Skeletal muscle cell (primary cell): Measurements from ENCODE around the gene VAT1.

Experiments used
- DNase-seq: peaks from one replicate; pipeline ENCODE4 v3.0.0-alpha.2; 2010; ENCODE audit warnings: low read depth
- H3K4me3 ChIP-seq: 2 replicates; pipeline ENCODE4 v1.5.1; 2011; ENCODE audit warnings: low read depth, mild to moderate bottlenecking, control low read depth, low read length, moderate library complexity

Gene VAT1

DNA sequence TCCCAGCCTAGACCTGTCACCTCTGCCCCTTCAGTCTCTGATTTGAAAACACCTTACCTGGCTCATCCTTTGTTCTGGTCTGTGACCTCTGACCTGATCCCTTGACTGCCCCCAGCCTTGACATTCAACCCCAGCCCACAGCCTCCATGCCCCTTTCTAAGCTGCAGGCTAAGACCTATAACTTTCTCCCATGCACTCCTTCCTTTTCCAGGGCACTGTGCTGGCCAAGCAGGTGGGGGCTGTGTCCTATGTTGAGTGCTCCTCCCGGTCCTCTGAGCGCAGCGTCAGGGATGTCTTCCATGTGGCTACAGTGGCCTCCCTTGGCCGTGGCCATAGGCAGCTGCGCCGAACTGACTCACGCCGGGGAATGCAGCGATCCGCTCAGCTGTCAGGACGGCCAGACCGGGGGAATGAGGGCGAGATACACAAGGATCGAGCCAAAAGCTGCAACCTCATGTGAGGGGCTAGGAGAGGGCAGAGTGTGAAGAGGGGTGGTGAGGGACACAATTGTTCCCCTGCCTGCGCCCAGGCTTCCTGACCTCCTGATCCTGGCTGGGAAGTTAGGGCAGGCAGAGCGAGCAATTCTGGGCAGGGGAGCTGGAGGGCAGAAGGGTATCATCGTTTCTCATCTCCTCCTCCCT lies 6.2 kb upstream of the VAT1 start:
- no peak for DNase-seq
- H3K4me3 ChIP-seq = no peak overlapping the region

DNA sequence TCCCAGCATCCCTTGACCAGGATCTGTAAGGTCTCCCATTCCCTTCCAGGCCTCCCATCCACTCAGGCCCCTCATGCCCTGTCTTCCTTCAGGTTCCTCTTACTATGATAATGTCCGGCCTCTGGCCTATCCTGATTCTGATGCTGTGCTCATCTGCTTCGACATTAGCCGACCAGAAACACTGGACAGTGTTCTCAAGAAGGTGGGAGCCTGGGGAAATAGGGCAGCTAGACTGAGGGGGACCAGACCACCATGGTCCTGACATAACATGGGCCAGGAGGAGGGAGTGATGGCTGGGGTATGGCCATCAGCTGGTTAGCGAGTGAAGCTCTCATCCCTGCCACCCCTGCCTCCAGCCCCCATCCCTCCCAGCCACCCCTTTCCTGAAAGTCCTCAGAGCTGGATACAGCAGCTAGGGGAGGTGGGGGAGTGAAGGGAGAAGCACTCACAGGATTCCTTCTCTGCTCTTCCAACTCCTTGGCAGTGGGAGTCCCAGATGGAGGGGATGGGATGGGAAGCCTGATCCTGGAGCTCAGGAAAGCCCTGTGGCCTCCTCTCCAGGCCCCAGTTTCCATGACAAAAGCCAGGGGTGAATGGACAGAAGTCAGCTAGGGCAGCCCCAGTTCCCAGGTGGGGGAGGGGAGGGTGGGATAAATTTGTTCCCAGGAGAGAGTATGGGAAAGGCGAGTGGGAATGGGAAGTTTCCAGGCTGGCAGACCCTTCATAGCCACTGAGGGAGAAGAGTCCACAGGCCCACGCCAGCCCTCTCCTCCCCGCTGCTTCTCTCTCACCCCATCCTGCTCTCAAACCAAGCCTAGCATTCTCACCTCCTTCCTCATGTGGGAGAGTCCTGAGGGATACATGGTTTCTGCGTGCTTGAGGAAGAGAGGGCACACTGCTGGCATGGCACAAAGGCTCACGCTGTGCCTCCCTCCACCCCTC lies 5.2 kb upstream of the VAT1 start:
- no peak overlapping the region for H3K4me3 ChIP-seq
- no peak for DNase-seq

DNA sequence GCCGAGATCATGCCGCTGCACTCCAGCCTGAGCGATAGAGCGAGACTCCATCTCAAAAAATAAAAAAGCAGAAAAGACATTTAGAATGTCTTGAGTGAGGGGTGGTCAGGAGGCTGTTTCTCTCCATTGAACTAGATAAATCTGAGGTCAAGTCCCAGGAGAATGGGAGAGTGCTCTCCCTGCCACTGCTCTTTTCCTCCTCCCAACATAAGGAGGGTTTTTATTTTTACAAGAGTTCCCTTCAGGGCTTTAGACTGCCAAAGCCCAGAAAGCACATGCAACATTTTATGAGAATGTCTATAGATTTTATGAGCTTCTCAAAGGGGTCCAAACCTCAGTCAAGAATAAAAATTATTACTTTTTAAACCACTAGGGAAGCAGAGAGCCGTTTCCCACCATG lies 4.4 kb upstream of the VAT1 start:
- DNase-seq = no peak
- H3K4me3 ChIP-seq = no peak overlapping the region

DNA sequence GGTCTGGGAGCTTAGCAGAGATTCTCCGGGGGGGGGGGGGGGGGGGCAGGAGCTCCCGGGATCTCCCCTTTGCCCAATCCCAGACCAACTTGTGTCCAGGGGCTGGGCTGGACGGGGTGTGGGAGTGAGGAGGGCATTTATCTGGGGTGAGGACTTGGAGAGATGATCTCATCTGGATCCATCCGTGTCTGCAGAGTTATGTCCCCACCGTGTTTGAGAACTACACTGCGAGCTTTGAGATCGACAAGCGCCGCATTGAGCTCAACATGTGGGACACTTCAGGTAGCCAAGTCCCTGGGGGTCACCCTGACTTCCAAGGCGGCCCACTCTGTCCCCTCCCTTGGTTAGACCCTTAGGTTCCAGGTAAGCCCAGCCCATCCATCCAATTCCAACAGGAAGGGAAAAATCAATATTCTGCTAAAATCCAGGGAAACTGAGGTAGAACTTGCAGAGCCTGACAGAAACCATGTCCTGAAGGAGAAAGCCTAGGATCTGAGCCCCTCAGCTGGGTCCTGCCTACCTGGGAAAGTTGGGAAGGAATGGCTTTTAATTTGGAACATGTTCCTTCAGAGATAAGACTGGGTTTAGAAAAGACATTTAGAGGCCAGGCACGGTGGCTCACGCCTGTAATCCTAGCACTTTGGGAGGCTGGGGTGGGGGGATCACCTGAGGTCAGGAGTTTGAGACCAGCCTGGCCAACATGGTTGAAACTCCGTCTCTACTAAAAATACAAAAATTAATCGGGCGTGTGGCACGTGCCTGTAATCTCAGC lies 3.8 kb upstream of the VAT1 start:
- no peak for DNase-seq
- no peak overlapping the region for H3K4me3 ChIP-seq

DNA sequence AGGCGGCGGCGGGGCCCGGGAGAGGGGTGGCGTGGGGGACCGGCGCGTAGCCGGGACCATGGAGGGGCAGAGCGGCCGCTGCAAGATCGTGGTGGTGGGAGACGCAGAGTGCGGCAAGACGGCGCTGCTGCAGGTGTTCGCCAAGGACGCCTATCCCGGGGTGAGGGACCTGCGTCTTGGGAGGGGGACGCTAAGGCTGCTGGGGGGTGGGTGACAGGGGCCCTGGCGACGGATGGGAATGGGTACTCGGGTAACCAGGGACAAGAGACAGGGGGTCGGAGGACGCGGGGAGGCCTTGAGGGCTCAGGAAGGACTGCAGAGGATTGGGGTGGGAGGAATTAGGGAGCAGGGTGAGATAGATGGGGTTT lies 3.1 kb upstream of the VAT1 start:
- H3K4me3 ChIP-seq = peak overlapping the region; percentile 41
- no peak for DNase-seq

DNA sequence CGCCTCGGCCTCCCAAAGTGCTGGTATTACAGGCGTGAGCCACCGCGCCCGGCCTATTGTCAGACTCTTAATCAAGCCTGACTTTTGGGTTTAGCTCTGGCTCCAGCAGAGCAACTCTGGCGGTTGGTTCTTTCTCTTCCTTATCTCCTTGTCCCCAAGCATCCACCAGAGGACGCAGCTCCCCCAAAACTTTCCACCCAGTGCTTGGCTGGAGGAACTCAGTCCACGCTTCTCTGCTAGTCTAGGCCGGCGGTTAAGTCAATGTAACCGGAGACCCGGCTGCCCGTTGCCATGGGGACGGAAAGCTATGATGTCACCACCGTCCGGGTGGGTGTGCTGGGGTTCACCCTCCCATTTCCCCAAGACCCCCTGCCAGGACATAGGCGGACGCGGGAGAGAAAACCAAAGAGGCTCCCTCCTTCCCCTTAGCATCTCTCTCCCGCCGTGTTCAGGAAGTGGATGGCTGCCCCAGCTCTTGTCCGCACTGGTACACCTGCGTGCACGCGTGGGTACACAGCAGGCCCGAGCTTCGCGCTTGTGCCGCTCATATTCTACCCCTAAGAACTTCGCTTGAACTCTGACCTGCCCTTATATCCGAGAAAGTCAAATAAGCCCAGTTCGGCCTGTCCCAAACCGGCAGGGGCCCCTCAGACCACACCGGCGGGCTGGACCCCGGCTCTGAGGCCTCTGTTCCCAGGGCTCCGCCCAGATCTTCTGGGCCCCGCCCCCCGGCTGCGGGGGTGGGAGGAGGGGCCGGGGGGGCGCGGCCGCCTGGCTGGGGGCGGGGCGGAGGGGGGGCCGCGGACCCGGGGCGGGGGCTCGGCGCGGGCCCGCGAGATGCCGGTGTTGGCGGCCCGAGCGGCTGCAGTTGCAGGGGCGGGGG lies 2.5 kb upstream of the VAT1 start, which contains the start of gene RND2:
RND2 (plus strand) TSS at position 825 of the 883 bp plus-strand sequence. CDS start 117 bp downstream, outside the sequence.
- peak within 1 kb of the TSS; percentile 60 for H3K4me3 ChIP-seq
- peak; percentile 84 for DNase-seq

DNA sequence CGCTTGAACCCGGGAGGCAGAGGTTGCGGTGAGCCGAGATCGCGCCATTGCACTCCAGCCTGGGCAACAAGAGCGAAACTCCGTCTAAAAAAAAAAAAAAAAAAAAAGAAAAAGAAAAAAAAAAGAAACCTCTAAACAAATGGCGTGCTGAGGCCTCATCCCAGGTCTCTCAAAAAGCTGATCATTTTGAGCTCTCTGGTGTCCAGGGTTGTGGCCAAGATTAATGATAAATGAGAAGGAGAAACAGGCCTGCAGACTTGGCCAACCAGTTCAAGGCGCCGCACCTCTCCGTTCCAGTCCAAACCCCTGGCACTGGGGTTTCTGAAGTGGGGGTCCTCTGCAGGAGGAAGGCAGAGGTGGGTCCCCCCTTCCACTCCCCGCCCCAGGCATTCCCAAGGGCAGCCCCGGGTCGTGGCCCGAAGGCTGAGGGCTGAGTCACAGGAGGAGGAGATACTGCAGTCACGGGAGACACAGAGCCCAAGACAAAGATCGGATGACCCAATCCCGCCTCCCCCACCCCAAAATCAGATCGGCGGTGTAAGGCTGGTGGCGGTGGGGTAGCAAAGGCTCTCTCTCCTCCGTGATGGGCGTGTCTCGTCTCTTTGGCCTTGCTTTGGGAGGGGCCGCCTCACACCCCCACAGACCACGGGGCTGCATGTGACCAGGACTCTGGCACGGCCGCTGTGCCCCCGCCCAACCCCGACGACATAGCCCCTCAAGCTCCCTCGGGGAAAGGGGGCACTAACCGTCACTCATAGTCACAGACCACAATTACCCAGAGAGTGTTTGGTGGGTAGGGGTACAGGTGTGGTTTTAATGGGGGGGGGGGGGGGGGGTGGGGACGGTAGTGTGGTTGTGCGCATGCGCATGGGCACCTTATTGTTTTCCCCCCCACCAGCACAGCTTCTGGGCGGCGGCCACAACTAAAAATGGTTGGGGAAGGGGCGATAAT lies 1.1 kb downstream of the VAT1 start:
- peak overlapping the region; percentile 96 for H3K4me3 ChIP-seq
- no peak for DNase-seq

DNA sequence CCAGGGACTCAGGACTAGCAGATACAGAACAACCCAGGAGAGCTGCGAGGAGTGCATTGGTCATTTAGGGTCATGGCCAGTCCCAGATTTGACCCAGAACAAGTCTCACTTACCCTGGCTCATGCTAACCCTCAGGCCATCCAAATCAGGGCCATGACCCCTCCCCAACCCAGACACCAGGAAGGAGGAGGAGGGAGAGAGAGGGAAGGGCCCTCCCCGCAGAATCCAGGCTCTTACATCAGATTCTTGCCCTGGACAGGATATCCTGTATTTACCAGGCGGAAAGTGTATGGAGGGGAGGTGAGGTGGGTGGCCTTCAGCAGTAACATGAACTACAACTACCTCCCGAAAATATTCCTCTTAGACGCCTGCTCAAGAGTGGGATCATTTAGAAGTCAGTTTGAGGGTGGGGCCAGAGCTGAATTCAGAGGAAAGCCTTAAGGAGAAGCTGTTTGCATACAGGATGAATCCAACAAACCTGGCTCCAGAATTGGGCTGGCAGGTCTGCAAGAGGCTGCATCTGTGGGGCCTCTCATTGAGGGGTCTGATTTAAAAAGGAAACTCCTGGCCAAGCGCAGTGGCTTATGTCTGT lies 2.1 kb downstream of the VAT1 start:
- H3K4me3 ChIP-seq = peak overlapping the region; percentile 21
- DNase-seq = no peak

DNA sequence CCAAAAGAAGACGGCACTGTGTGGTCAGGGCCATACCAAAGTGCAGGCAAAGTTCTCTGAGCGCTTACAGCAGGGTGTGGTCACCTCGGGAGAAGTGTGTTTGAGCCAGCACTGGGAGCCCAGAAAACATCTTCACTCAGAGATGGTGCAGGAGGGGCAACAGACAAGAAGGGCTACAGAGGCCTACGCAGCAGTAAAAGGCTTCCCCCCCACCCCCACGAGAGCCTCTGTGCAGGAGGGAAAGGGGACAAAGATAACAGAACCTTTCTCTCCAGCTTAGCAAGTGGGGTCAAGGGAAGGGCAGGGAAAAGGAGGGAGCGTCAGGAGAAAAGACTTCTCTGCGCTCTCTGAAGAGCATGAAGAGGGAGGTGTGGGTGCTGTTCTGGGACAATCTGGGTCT lies 2.8 kb downstream of the VAT1 start:
- DNase-seq = no peak
- H3K4me3 ChIP-seq = no peak overlapping the region

DNA sequence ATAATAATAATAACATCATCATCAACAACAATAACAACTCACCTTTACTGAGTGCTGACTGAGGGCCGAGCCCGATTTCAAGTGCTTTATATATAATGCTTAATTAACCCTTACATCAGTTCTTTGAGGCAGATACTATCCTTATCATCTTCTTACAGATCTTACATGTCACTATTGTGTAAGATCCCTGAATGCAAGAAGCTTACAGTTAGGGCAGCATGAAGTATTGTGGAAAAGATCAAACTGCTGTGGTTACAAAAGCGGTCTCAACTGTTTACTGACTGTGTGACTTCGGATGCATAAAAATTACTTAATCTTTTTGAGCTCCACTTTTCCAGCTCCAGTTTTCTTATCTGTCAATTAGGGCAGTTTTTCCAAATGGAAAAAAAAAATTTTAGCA lies 3.3 kb downstream of the VAT1 start:
- DNase-seq = no peak
- no peak overlapping the region for H3K4me3 ChIP-seq

DNA sequence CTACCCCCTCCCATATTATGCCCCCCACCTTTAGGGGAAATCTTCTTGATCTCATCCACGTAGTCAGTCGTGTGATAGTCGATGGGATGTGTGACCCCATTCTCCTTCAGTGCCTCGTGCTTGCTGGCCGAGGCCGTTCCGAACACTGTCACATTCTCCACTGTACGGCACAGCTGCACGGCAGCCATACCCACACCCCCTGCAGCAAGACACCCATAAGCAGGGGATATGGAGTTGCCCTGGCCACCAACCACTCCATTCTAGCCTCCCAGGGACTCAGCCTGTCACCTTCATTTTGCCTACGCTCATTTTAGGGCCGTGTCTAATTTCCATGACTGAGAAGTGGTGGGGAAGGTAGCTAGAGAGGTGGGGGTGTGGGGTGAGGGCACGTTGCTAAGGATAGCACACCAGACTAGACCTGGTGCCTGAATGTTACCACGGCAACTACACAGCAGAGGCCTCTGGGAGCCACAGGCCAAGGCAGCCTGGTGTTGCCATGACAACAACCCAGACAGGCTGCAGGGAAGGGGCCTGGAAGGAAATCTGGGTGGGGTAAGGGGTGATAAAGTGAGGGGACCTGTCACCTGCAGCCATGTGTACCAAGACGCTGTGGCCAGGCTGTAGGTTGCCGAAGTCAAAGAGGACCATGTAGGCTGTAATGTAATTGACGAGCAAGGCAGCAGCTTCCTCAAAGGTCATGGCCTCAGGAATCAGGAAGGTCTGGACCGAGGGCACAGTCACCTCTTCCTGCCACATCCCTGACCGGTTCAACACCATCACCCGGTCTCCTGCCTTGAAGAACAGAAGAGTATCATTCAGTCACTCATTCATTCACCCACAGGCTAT lies 4.0 kb downstream of the VAT1 start:
- H3K4me3 ChIP-seq = no peak overlapping the region
- no peak for DNase-seq

DNA sequence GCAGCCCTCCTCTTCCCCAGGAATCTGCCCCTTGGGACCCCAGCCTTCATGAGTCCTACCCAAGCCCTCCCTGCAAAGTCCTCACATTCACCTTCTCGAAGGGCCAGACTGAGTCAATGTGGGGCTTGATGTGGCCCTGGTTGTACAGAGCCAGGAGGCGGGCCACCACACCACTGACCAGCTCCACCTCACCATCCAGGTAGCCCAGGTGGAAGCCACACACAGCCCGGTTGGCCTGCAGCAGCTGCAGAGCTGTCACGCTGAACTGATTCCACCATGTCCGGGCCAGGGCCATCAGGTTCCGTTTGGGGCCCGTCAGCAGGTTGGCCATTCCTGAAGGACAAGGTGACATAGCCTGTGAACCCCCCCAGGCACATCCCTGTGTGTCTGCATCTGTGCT lies 6.0 kb downstream of the VAT1 start:
- H3K4me3 ChIP-seq = no peak overlapping the region
- no peak for DNase-seq

DNA sequence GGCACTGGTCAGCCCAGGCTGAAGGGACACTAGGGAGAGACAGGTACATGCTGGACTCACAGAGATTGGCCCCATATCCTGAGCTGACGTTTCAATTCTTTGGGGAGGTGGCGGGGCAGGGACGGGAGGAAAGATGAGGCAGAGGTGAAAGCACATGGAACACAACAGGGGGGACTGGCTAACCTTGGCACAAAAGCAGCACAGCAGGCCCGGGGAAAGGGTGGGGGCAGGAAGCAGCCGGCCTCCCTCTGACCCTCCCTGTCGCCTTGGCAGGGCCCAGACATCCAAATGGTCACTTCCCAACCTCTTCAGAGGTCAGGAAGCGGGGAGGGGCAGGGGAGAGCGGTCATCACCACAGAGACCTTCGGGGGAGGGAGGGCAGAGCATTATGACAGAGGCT lies 6.6 kb downstream of the VAT1 start:
- DNase-seq = no peak
- no peak overlapping the region for H3K4me3 ChIP-seq

DNA sequence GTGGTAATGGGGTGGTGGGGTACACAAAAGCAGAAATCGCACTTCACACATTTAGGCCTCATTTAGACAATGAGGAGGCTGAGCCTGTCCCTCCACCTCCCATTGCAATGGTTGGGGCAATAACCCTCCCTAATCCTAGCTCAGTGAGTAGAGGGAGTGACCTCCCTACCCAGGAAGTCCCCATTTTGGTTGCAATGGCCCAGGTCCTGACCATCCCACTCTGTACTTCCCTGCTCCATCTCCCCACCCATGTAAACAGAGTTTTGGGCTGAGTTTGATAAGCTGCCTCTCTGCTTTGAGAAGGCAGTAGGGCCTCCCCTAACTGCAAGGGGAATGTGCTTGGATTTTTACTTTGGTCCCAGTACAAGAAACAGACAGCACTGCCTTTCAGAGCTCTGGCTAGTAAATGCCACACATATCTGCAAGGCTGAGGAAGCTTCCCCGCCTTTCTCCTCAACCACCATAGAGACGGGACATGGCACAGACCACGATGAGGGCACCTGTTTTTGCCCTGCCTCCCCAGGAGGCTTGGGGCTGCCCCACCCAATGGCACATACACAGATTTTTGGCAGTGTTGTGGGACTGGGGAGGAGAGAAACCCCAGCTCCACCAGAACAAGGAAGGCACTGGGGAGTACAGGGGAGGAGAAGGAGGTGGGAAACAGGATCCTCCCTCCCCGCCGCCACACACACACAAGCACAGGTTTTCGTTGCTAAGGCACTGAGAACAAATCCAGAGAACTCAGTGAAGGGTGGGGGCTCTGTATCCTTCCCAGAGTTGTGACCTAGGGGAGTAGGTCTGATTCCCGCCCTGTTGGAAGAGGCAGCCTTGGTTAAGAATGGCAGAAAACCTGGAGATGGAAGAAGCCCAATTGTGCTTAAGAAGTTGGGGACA lies 7.3 kb downstream of the VAT1 start:
- no peak overlapping the region for H3K4me3 ChIP-seq
- DNase-seq = no peak

DNA sequence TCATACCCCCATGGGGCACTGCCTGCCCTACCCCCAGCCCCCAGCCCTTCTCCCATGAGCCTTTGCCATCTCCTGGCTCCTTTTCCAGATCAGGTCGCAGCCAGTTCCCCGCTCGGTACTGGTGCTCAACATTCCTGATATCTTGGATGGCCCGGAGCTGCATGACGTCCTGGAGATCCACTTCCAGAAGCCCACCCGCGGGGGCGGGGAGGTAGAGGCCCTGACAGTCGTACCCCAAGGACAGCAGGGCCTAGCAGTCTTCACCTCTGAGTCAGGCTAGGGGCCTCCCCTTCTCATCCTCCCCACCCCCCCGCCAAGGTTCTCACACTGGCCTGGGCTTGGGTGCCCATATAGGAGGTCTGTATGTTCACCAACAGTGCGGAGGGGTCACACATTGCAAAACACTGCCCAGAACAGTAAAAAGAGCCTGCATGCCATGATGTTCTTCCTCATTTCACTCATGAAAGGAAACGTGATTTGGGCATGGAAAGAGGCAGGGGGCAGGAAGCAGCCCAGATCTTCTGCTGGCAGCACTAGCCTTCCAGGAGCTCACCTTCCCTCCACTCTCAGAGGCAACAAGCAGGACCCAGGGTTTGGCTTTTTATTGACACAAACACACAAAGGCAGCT lies 8.1 kb downstream of the VAT1 start:
- no peak overlapping the region for H3K4me3 ChIP-seq
- DNase-seq = no peak

DNA sequence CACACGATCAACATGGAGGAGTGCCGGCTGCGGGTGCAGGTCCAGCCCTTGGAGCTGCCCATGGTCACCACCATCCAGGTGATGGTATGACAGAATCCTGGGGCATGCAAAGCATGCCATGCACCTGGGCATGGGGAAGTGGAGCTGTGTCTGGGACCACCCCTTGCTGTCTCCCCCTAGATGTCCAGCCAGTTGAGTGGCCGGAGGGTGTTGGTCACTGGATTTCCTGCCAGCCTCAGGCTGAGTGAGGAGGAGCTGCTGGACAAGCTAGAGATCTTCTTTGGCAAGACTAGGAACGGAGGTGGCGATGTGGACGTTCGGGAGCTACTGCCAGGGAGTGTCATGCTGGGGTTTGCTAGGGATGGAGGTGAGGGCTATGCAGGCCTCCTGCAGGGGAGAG lies 8.9 kb downstream of the VAT1 start:
- H3K4me3 ChIP-seq = no peak overlapping the region

More for the DNA sequence above, 8.9 kb downstream of the VAT1 start:
- DNase-seq = no peak
